K562 (cell line): ENCODE measurements around the gene PSRC1. TPM values are rescaled to one million over a fixed set of nuclear protein-coding genes. Genes with fewer than 3 reads are reported as not detected.

Experiments
- CREB3L1 ChIP-seq: fragments of 450-650 bp; IDR thresholded peaks from 2 replicates; pipeline ENCODE4 v1.6.1; 2014; ENCODE audit warnings: low read depth, mild to moderate bottlenecking, moderate library complexity, borderline replicate concordance
- FOXA1 ChIP-seq: fragments of 450-650 bp; IDR thresholded peaks from 2 replicates; pipeline ENCODE4 v1.6.1; 2016; ENCODE audit warnings: mild to moderate bottlenecking, borderline replicate concordance
- GTF2B ChIP-seq: IDR thresholded peaks from 2 replicates; pipeline ENCODE4 v1.6.1; 2011; ENCODE audit not compliant: insufficient read length; ENCODE audit errors: extremely low read depth
- HNRNPL ChIP-seq: fragments of 200-400 bp; formaldehyde crosslinking; IDR thresholded peaks from 2 replicates; pipeline ENCODE4 v1.6.1; 2017; ENCODE audit warnings: low read depth, mild to moderate bottlenecking, low read length
- KDM5B ChIP-seq: fragments of 200-600 bp; sonication (generic); IDR thresholded peaks from 2 replicates; pipeline ENCODE4 v1.6.1; 2012; ENCODE audit warnings: low read depth, mild to moderate bottlenecking, moderate library complexity, low read length, control low read depth, inconsistent platforms; ENCODE audit not compliant: insufficient replicate concordance
- MNT ChIP-seq, 2 experiments: fragments of 450-650 bp; conservative IDR thresholded peaks; 2 replicates each; pipeline ENCODE4 v1.6.1; 2017; ENCODE audit warnings: mild to moderate bottlenecking in 2 of 2, moderate library complexity in 2 of 2
- NFE2 ChIP-seq: IDR thresholded peaks from 2 replicates; pipeline ENCODE4 v1.6.1; 2014; ENCODE audit warnings: antibody characterized with exemption, low read depth
- NFXL1 ChIP-seq: fragments of 450-650 bp; formaldehyde crosslinking; IDR thresholded peaks from 2 replicates; pipeline ENCODE4 v1.4.0; 2021; ENCODE audit warnings: mild to moderate bottlenecking
- NR3C1 ChIP-seq: sonication (generic); formaldehyde crosslinking; IDR thresholded peaks from 2 replicates; pipeline ENCODE4 v1.8.1; 2022; ENCODE audit warnings: missing genetic modification reagents
- RNF219 ChIP-seq: fragments of 250-450 bp; sonication (Bioruptor Pico); IDR thresholded peaks from 2 replicates; pipeline ENCODE4 v1.5.0; 2022; ENCODE audit warnings: mild to moderate bottlenecking
- SAFB ChIP-seq: fragments of 200-400 bp; formaldehyde crosslinking; IDR thresholded peaks from 2 replicates; pipeline ENCODE4 v1.6.1; 2017; ENCODE audit warnings: low read depth, low read length, borderline replicate concordance
- TCF3 ChIP-seq: sonication (generic); formaldehyde crosslinking; IDR thresholded peaks from 2 replicates; pipeline ENCODE4 v1.4.0; 2020; ENCODE audit warnings: mild to moderate bottlenecking, missing genetic modification reagents
- TCFL5 ChIP-seq: fragments of 250-450 bp; sonication (Bioruptor Pico); conservative IDR thresholded peaks from 2 replicates; pipeline ENCODE4 v1.6.1; 2021; ENCODE audit warnings: mild to moderate bottlenecking, moderate library complexity, matching md5 sums
- TRIM28 ChIP-seq: fragments of 450-650 bp; IDR thresholded peaks from 2 replicates; pipeline ENCODE4 v1.6.1; 2017
- XRCC4 ChIP-seq: IDR thresholded peaks from one replicate; pipeline ENCODE4 v1.6.1; 2011; ENCODE audit not compliant: insufficient read depth, insufficient read length; ENCODE audit errors: extremely low read depth
- ZBTB9 ChIP-seq: fragments of 450-650 bp; formaldehyde crosslinking; IDR thresholded peaks from 2 replicates; pipeline ENCODE4 v1.4.0; 2020; ENCODE audit warnings: mild to moderate bottlenecking, moderate library complexity
- ZNF253 ChIP-seq: fragments of 250-450 bp; sonication (Bioruptor Pico); conservative IDR thresholded peaks from 2 replicates; pipeline ENCODE4 v1.6.1; 2021; ENCODE audit warnings: mild to moderate bottlenecking
- ZNF3 ChIP-seq: fragments of 250-450 bp; sonication (Bioruptor Pico); IDR thresholded peaks from 2 replicates; pipeline ENCODE4 v1.5.0; 2021; ENCODE audit warnings: mild to moderate bottlenecking, moderate library complexity
- ZNF764 ChIP-seq: fragments of 250-450 bp; sonication (Bioruptor Pico); IDR thresholded peaks from 2 replicates; pipeline ENCODE4 v1.4.0; 2020; ENCODE audit warnings: low read depth, mild to moderate bottlenecking, moderate library complexity
- polyA plus RNA-seq, 8 experiments: library from polyadenylated mRNA; depleted of rRNA in 4 of 8; stranded (reverse) in 5 of 8; unstranded in 3 of 8; fragments of >200 nt; fragmentation: Nextera tagmentation in 2 of 8; fragmentation: Illumina TruSeq in 1 of 8; extraction: Ambion mirVana in 2 of 8; extraction: Trizol in 1 of 8; gene quantifications; 2 replicates each; pipeline versions ENCODE4 v1.2.1 to v1.2.3, GENCODE V29; 2011 to 2014; ENCODE audit warnings: inconsistent platforms in 1 of 8, missing spikeins in 1 of 8
- total RNA-seq, 7 experiments: library from RNA; depleted of rRNA in 6 of 7; stranded (reverse); fragments of >200 nt in 6 of 7; fragmentation: Illumina TruSeq in 2 of 7; extraction: Trizol in 2 of 7; gene quantifications; 2 replicates each; pipeline versions ENCODE4 v1.2.1 to v1.2.3, GENCODE V29; 2011 to 2021; ENCODE audit warnings: low replicate concordance in 1 of 7

PSRC1 gene
- total and polyA plus RNA-seq, 9 of the 15 experiments (the other 6 are each of a cell fraction or from before 2014, with no cell fraction given), result 6.5 to 65.2 (median 39.3) TPM

- TF ChIP-seq CREB3L1 (no peak), KDM5B (no peak), RNF219 (CRISPR knock-in tag) (no peak), MNT (conservative IDR thresholded peaks at IDR 0.05) (peak; percentile 79 to 83), NFXL1 (CRISPR knock-in tag) (no peak), ZNF253 (no peak), TCFL5 (CRISPR knock-in tag) (no peak), ZNF3 (CRISPR knock-in tag) (no peak), NFE2 (peak; percentile 38; the same call in 1 of the 2 replicates), TRIM28 (no peak), ZNF764 (CRISPR knock-in tag) (no peak), ZBTB9 (CRISPR knock-in tag) (0 out of 2 replicates have a peak, but pooled peaks have one; percentile 22), SAFB (no peak), XRCC4 (no peak), HNRNPL (no peak), NR3C1 (CRISPR knock-in tag) (no peak), TCF3 (CRISPR knock-in tag) (0 out of 2 replicates have a peak, but pooled peaks have one; percentile 10), FOXA1 (no peak), GTF2B (no peak)
Measured at GRCh38 chr1:109298666-109299557, 16.0 kb upstream of the PSRC1 start (continued).
